ENCODE results near the gene SULT1A3. TPM values are rescaled to one million over a fixed set of nuclear protein-coding genes. Genes with fewer than 3 reads are reported as not detected.
"Not testable (repeated sequence)": the region's sequence is repeated elsewhere in the genome, so short reads cannot be mapped to it uniquely, and the experiment has no call there.

SULT1A3 gene
- total RNA-seq, result 27.4 to 31.2 TPM (median 27.6 TPM) in 3 replicates

DNA sequence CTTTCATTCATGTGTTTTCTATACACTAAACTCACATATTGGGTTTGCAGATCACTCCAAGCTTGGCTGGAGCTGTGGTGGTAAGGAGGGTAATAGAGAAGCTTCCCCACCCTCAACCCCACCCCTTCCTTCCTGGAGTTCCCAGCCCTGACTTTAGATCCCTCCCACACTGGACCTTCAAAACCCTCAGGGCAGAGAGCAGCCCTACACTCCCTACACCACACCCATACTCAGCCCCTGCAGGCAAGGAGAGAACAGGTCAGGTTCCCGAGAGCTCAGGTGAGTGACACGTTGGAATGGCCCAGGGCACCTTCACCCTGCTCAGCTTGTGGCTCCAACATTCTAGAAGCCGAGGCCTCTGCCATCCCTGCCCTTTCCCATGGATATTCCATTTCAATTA is at the start of gene SULT1A3:
SULT1A3 (plus strand) TSS at position 207 of the 400 bp plus-strand sequence. CDS start 1,474 bp downstream, outside the sequence.
- not testable (repeated sequence) for H3K9me3 Mint-ChIP-seq; H3K36me3 Mint-ChIP-seq; H3K27ac Mint-ChIP-seq; H3K4me3 Mint-ChIP-seq; H3K4me1 Mint-ChIP-seq; H3K27me3 Mint-ChIP-seq (ENCODE audit: low read depth); DNase-seq (ENCODE audit: low spot score in 2 of 2, unreplicated experiment in 2 of 2)

DNA sequence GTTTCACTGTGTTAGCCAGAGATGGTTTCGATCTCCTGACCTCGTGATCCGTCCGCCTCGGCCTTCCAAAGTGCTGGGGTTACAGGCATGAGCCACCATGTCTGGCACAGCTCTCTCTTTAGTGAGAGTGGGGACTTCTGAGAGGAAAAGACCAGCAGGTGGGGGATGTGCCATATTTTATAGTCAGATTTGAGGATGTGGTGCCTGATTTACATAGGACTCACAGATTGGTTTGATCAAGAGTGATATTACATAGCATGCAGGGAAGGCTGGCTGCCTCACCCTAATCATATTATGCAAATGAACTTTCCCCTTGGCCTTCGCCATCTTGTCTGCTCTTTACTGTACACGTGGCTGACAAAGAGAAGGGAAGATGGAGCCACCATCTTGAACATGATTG is 48.0 kb upstream of the SULT1A3 start:
- Mint-ChIP-seq H3K4me3 (no peak overlapping the region), H3K4me1 (no peaks in the 10 kb centered on the region), H3K27ac (no peak overlapping the region), H3K27me3 (ENCODE audit: low read depth) (no peaks in the 10 kb centered on the region), H3K9me3 (peaks cover 12% of the 10 kb centered on the region), H3K36me3 (peaks cover 2% of the 10 kb centered on the region)
- TF ChIP-seq, protein P1, sequence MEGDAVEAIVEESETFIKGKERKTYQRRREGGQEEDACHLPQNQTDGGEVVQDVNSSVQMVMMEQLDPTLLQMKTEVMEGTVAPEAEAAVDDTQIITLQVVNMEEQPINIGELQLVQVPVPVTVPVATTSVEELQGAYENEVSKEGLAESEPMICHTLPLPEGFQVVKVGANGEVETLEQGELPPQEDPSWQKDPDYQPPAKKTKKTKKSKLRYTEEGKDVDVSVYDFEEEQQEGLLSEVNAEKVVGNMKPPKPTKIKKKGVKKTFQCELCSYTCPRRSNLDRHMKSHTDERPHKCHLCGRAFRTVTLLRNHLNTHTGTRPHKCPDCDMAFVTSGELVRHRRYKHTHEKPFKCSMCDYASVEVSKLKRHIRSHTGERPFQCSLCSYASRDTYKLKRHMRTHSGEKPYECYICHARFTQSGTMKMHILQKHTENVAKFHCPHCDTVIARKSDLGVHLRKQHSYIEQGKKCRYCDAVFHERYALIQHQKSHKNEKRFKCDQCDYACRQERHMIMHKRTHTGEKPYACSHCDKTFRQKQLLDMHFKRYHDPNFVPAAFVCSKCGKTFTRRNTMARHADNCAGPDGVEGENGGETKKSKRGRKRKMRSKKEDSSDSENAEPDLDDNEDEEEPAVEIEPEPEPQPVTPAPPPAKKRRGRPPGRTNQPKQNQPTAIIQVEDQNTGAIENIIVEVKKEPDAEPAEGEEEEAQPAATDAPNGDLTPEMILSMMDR (IDR thresholded peaks at IDR 0.05; ENCODE audit: unreplicated experiment), result no peak
- no peak for DNase-seq (ENCODE audit: low spot score in 2 of 2, unreplicated experiment in 2 of 2)

DNA sequence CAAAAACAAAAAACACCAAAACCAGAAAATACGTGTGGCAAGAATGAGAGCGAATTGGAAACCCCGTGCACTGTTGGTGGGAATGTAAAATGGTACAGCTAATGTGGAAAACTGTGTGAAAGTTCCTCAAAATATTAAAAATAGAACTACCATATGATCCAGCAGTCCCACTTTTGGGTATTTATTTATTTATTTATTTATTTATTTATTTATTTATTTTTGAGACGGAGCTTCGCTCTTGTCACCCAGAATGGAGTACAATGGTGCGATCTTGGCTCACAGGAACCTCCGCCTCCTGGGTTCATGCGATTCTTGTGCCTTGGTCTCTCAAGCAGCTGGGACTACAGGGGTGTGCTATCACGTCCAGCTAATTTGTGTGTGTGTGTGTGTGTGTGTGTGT is 46.5 kb upstream of the SULT1A3 start:
- Mint-ChIP-seq H3K4me1 (no peaks in the 10 kb centered on the region), H3K27me3 (ENCODE audit: low read depth) (no peaks in the 10 kb centered on the region), H3K9me3 (peaks cover 12% of the 10 kb centered on the region), H3K27ac (no peak overlapping the region), H3K36me3 (peaks cover 2% of the 10 kb centered on the region), H3K4me3 (no peak overlapping the region)
- DNase-seq (ENCODE audit: low spot score in 2 of 2, unreplicated experiment in 2 of 2), result no peak
- TF ChIP-seq, protein P1 (IDR thresholded peaks at IDR 0.05; ENCODE audit: unreplicated experiment), result no peak

- no peak for DNase-seq (ENCODE audit: low spot score in 2 of 2, unreplicated experiment in 2 of 2)
- Mint-ChIP-seq H3K27me3 (ENCODE audit: low read depth) (no peaks in the 10 kb centered on the region), H3K36me3 (no peaks in the 10 kb centered on the region), H3K4me3 (no peak overlapping the region), H3K9me3 (peaks cover 5% of the 10 kb centered on the region), H3K4me1 (no peaks in the 10 kb centered on the region), H3K27ac (no peak overlapping the region)
- TF ChIP-seq, protein P1 (IDR thresholded peaks at IDR 0.05; ENCODE audit: unreplicated experiment), result no peak
Observed at GRCh38 chr16:30155188-30155587, 43.9 kb upstream of the SULT1A3 start.

- Mint-ChIP-seq H3K4me1 (no peaks in the 10 kb centered on the region), H3K27me3 (ENCODE audit: low read depth) (no peaks in the 10 kb centered on the region), H3K36me3 (no peaks in the 10 kb centered on the region), H3K27ac (no peak overlapping the region), H3K9me3 (peaks cover 5% of the 10 kb centered on the region), H3K4me3 (no peak overlapping the region)
- DNase-seq (ENCODE audit: low spot score in 2 of 2, unreplicated experiment in 2 of 2), result no peak
- TF ChIP-seq, protein P1 (IDR thresholded peaks at IDR 0.05; ENCODE audit: unreplicated experiment), result no peak
Observed at GRCh38 chr16:30157214-30157613, 41.8 kb upstream of the SULT1A3 start.

DNA sequence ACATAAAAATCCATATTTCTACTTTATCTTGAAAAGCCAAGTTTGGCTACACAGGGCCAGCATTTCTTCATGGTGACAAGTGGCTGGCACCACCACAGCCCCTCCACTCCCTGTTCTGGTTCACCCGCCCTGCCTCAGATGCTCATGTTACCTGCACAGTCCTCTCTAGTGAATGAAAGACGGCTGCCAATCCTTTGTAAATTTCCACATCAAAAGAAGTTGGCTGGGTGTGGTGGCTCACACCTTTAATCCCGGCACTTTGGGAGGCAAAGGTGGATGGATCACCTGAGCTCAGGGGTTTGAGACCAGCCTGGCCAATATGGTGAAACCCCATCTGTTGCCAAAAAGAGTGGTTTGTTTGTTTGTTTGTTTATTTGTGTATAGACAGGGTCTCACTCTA is 35.5 kb upstream of the SULT1A3 start:
- no peaks in the 10 kb centered on the region for H3K4me1 Mint-ChIP-seq
- no peaks in the 10 kb centered on the region for H3K9me3 Mint-ChIP-seq
- peaks cover 2% of the 10 kb centered on the region for H3K27me3 Mint-ChIP-seq (ENCODE audit: low read depth)
- H3K4me3 Mint-ChIP-seq, result no peak overlapping the region
- no peak for DNase-seq (ENCODE audit: low spot score in 2 of 2, unreplicated experiment in 2 of 2)
- TF ChIP-seq, protein P1 (IDR thresholded peaks at IDR 0.05; ENCODE audit: unreplicated experiment), result no peak
- peaks cover 2% of the 10 kb centered on the region for H3K36me3 Mint-ChIP-seq
- H3K27ac Mint-ChIP-seq, result no peak overlapping the region
